GM06990 (cell line): ENCODE data around the gene ZFAND6.

Source experiments
- DNase-seq: peaks from one replicate; pipeline ENCODE4 v3.0.0-alpha.2; 2011; ENCODE audit not compliant: insufficient read length; ENCODE audit errors: extremely low read depth
- H3K27me3 ChIP-seq: replicated peaks from 2 replicates; pipeline ENCODE4 v1.6.0; 2011; ENCODE audit warnings: low read length; ENCODE audit not compliant: control insufficient read depth, insufficient read depth
- H3K36me3 ChIP-seq: 2 replicates; pipeline ENCODE4 v1.5.1; 2011; ENCODE audit warnings: low read length; ENCODE audit not compliant: control insufficient read depth, insufficient read depth
- H3K4me3 ChIP-seq: replicated peaks from 2 replicates; pipeline ENCODE4 v1.5.1; 2011; ENCODE audit warnings: low read depth, mild to moderate bottlenecking, control low read depth, low read length
- TF ChIP-seq, protein P1 (sequence below): IDR thresholded peaks from 2 replicates; pipeline ENCODE4 v1.5.1; 2011; ENCODE audit warnings: low read length, control low read depth, mild to moderate bottlenecking, inconsistent platforms; ENCODE audit not compliant: insufficient read depth, poor library complexity, severe bottlenecking

ZFAND6 gene

DNA sequence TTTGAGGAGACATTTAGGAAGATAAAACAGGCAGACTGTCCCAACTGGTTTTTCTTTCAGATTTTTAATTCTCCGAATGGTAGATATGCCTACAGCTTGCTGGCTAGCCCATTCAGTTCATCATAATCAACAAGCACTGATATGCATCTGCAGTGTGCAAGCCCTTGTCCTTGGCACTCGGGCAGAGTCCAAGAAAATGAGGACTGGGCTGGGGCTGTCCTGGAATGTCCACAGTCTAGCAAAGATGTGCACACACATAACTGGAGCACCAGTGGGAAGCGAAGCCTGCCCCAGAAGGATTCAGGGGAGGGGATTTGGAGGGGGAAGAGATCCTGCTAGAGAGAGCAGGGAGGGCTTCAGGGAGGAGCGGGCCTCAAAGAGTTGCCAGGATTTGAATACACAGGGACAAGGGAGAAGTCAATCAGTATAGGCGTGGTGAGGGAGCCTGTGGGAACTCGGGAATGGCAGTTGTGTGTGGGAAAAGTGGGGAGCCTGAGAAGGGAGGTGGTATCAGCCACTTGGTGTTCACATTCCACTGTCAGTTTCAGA, 102.1 kb downstream of the ZFAND6 start:
- Histone ChIP-seq H3K36me3 (peaks cover 5% of the 10 kb centered on the region), H3K4me3 (no peak overlapping the region), H3K27me3 (no peaks in the 10 kb centered on the region)
- DNase-seq, result no peak
- TF ChIP-seq, protein P1, sequence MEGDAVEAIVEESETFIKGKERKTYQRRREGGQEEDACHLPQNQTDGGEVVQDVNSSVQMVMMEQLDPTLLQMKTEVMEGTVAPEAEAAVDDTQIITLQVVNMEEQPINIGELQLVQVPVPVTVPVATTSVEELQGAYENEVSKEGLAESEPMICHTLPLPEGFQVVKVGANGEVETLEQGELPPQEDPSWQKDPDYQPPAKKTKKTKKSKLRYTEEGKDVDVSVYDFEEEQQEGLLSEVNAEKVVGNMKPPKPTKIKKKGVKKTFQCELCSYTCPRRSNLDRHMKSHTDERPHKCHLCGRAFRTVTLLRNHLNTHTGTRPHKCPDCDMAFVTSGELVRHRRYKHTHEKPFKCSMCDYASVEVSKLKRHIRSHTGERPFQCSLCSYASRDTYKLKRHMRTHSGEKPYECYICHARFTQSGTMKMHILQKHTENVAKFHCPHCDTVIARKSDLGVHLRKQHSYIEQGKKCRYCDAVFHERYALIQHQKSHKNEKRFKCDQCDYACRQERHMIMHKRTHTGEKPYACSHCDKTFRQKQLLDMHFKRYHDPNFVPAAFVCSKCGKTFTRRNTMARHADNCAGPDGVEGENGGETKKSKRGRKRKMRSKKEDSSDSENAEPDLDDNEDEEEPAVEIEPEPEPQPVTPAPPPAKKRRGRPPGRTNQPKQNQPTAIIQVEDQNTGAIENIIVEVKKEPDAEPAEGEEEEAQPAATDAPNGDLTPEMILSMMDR, result no peak

DNA sequence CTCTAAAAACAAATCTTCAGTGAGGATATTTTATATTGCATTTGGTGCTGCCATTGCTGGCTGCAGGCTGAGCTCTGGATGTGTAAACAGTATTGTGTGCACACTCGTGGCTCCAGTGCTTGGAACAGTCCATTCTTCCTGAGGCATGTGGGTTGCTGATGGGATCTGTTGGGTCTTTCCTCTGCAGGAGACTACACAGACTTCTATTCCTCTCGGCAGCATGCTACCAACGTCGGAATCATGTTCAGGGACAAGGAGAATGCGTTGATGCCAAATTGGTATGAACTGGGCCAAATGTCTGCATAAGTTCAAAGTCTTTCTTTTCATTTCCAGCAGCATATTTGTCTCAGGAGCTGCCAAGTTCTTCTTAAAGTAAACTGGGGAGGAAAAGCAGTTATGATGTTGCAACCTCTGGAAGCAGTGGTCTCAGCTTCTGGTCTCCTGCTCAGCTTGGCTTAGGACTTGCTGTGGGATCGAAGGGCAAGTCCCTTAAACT, 102.6 kb downstream of the ZFAND6 start:
- Histone ChIP-seq H3K4me3 (no peak overlapping the region), H3K27me3 (no peaks in the 10 kb centered on the region), H3K36me3 (peaks cover 5% of the 10 kb centered on the region)
- no peak for DNase-seq
- TF ChIP-seq, protein P1, result no peak

GRCh38 chr15:80163217-80163616, 103.7 kb downstream of the ZFAND6 start:
- TF ChIP-seq, protein P1, result no peak
- Histone ChIP-seq H3K36me3 (peaks cover 5% of the 10 kb centered on the region), H3K27me3 (no peaks in the 10 kb centered on the region), H3K4me3 (no peak overlapping the region)
- DNase-seq, result no peak

- H3K36me3 ChIP-seq, result peaks cover 5% of the 10 kb centered on the region
- H3K4me3 ChIP-seq, result no peak overlapping the region
- TF ChIP-seq, protein P1, result no peak
- no peaks in the 10 kb centered on the region for H3K27me3 ChIP-seq
- DNase-seq, result no peak
These were observed 104.4 kb downstream of the ZFAND6 start for GRCh38 chr15:80163897-80164296.

DNA sequence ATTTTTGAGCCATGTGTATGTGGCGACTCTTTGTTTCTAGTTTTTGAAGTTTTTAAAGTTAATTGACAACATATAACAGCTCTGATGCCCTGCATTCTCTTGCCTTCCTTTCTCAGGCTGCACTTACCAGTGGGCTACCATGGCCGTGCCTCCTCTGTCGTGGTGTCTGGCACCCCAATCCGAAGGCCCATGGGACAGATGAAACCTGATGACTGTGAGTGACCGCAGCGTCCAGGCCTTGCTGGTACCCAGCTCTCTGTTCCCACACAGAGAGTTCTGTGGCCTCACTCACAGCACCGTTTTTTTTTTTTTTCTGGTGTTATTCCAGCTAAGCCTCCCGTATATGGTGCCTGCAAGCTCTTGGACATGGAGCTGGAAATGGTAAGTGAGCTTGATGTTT, 108.5 kb downstream of the ZFAND6 start:
- no peak overlapping the region for H3K4me3 ChIP-seq
- TF ChIP-seq, protein P1, result no peak
- DNase-seq, result no peak

DNA sequence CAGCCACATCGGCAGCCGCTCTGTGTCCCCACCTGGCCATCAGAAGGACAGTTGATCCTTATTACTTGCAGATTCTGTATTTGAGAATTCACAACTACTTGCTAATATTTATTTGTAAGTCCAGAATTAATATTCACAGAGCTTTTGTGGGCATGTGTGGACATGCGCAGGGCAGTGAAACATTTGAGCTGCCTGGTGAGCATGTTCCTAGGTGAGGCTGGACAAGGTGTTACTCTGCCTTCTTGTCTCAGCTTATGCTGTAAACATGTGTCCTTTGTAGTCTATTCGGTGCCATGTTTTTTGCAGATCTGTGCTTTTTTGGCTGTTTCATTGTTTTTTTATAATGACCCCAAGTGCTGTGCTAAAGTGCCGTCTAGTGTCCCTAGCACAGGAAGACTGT, 108.9 kb downstream of the ZFAND6 start:
- TF ChIP-seq, protein P1, result no peak
- Histone ChIP-seq H3K4me3 (no peak overlapping the region), H3K27me3 (no peaks in the 10 kb centered on the region), H3K36me3 (peaks cover 5% of the 10 kb centered on the region)
- no peak for DNase-seq

More for the DNA sequence above, 108.5 kb downstream of the ZFAND6 start:
- Histone ChIP-seq H3K27me3 (no peaks in the 10 kb centered on the region), H3K36me3 (peaks cover 2% of the 10 kb centered on the region)
